GM19468 (cell line): ENCODE measurements around the gene AMN1.
"Not testable (repeated sequence)": the region's sequence is repeated elsewhere in the genome, so short reads cannot be mapped to it uniquely, and the experiment has no call there.

Experiments
- ATAC-seq: cut with Tn5 transposase; IDR thresholded peaks from one replicate; pipeline ENCODE4 v1.9.1; 2021; ENCODE audit warnings: mild to moderate bottlenecking, moderate library complexity, moderate number of reproducible peaks; ENCODE audit not compliant: unreplicated experiment; ENCODE audit errors: extremely low read depth

Gene AMN1

DNA sequence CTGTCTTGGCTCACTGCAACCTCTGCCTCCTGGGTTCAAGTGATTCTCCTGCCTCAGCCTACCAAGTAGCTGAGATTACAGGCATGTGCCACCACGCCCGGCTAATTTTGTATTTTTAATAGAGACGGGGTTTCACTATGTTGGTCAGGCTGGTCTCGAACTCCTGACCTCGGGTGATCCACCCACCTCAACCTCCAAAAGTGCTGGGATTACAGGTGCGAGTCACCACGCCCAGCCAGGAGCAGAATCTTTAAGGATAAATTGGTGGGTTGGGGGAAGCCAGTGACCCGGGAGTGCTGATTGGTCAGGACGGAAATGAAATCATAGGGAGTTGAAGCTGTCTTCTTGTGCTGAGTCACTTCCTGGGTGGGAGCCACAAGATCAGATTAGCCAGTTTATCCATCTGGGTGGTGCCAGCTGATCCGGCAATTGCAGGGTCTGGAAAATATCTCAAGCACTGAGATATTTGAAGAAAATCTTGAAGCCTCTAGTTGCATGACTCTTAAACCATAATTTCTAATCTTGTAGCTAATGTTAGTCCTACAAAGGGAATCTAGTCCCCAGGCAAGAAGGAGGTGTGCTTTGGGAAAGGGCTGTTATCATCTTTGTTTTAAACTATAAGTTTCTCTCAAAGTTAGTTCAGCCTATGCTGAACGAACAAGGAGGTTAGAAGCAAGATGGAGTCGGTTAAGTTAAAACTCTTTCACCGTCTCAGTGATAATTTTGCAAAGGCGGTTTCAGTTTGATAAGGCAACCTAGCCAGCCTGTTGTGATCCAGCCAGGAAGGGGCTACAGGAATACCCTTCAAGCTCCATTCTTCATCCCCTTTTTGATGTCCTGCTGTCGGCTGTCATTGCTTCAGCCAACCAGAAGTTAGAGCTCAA is 5.0 kb upstream of the AMN1 start:
- ATAC-seq, result not testable (repeated sequence)

GRCh38 chr12:31732926-31733548 is 4.2 kb upstream of the AMN1 start:
- no peak for ATAC-seq

DNA sequence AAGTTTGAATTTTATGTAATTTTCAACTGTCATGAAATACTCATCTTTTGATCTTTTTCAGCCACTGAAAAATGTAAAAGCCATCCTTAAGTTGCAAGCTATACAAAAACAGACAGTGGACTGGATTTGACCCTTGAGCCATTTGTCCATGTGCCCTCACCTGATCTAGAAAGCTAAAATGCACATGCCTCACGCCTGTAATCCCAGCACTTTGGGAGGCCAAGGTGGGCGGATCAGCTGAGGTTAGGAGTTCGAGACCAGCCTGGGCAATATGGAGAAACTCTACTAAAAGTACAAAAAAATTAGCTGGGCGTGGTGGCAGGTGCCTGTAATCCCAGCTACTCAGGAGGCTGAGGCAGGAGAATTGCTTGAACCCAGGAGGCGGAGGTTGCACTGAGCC is 2.4 kb upstream of the AMN1 start:
- not testable (repeated sequence) for ATAC-seq

DNA sequence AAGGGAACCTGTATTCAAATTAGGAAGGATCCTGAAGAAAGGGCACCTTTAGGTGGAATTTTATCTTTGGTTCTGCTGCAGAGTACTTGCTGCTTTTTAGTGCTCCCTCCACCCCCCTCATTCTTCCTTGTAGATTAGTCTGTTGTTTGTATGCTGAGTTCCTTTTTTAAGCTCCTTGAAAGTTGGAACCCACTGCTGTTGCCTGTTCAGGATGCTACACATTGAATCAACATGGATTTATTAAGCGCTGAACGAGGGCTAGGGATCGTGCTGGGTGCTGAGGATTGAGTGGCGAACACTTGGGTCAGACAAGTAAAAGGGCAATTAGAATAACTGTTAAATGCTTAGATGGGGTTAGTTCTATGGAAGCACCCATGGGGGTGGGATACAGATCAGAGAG is 884 bp upstream of the AMN1 start:
- no peak for ATAC-seq

- no peak for ATAC-seq
These were observed 418 bp downstream of the AMN1 start for GRCh38 chr12:31728289-31728916.

DNA sequence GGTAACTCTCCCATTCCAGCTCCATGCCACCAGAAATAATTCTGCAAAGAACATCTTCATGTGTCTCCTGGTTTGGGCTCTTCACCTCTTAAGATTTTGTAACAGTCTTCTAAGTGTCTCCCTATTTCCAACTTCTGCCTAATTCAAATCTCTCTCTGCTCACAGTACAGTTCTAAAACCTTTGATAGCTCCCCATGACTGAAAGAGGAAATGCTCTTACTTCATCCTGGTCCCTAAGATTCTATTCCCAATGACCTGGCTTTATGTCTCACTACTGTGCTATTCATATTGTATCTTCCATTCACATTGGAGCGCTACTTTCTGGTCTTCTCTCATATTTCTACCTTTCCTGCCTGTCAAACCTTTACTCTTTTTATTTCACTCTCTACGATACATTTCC is 1.6 kb downstream of the AMN1 start:
- ATAC-seq, result no peak

GRCh38 chr12:31726575-31726974 is 2.2 kb downstream of the AMN1 start:
- no peak for ATAC-seq

DNA sequence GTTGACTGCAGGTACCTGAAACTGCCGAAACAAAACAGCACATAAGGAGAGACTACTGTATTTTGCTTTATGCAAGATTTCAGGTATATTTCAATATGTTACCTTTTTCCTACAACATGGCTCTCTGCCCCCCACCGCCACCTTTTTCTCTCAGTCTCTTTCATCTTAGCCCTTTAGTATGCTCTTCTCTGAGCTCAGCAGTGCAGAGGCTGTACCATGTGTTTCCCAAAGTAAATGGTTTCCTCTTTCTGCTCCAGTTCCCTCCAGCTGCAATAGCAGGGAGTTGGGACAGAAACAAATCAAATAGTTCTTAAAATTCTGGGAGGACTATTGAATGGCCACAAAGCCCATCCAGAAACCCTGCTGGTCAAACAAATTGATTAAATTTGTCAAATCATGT is 4.3 kb downstream of the AMN1 start:
- ATAC-seq, result no peak

- ATAC-seq, result no peak
These were observed 6.2 kb downstream of the AMN1 start for GRCh38 chr12:31722580-31722979.

DNA sequence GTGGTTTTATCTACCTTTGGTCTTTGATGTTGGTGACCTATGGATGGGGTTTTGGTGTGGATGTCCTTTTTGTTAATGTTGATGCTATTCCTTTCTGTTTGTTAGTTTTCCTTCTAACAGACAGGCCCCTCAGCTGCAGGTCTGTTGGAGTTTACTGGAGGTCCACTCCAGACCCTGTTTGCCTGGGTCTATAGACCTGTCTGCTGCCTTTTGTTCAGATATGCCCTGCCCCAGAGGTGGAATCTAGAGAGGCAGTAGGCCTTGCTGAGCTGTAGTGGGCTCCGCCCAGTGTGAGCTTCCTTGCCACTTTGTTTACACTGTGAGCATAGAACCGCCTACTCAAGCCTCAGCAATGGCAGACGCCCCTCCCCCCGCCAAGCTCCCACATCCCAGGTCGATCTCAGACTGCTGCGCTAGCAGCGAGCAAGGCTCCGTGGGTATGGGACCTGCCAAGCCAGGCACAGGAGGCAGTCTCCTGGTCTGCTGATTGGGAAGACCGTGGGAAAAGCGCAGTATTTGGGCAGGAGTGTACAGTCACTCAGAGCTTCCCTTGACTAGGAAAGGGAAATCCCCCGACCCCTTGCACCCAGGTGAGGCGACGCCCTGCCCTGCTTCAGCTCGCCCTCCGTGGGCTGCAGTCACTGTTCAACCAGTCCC is 10.2 kb downstream of the AMN1 start:
- not testable (repeated sequence) for ATAC-seq

GRCh38 chr12:31716998-31717397 is 11.8 kb downstream of the AMN1 start:
- ATAC-seq, result not testable (repeated sequence)

DNA sequence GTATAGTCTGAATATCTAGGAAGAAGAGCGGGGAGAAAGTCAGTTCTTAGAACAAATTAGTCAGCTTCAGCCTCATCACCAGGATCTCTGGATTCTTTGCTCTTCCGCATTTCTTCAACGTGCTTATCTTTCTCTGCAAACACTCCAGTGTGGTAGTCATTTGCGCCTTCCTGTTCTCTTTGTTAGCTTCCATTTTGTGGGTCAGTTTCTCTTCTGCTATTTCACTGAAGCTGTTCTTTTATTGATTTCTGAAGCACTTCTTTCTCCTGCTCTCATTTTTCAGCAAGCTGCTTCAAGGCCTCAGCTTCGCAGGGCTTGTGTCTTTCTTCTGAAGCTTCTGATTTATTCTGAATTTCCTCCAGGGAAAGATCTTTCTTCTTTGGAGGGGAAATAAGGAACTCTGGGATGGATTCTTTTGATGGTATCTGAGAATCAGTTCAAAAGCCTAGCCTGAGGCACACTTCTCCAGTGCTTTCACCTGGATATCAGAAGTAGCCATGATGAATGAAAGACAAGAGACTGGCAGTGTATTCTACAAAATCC is 13.5 kb downstream of the AMN1 start:
- peak; percentile 26 for ATAC-seq

DNA sequence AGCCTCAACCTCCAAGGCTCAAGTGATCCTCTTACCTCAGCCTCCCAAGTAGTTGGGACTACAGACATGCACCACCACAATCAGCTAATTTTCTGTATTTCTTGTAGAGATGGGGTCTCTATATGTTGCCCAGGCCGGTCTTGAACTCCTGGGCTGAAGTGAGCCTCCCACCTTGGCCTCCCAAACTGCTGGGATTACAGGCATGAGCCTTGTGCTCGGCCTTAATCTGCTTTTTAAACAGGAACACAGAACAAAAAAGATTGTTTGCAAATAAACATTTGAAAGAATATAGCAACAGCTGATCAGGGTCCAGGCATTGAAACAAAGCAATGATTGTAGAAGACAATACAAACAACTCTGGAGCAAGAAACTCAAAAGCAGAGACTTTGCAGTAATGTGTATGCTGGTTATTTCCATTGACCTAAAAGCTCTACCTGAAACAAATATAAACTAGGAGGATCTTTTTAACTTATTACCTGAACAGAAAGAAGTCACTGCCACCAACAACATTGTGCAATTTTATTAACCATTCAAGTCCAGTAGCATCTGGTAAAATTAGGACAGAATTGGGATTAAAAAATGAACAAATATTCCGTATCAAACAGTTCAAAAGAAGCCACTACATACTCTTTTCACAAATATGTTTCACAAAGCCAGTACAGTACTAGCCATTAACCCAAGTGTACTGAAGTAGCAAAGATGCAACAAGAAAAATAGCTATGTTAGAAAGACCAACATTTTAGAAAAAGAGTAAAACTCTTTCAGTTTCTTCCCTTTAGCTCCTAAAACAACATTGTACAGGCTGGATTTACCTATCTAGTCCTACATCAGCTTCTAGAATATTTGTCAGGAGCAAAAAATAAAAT is 14.2 kb downstream of the AMN1 start:
- ATAC-seq, result no peak

DNA sequence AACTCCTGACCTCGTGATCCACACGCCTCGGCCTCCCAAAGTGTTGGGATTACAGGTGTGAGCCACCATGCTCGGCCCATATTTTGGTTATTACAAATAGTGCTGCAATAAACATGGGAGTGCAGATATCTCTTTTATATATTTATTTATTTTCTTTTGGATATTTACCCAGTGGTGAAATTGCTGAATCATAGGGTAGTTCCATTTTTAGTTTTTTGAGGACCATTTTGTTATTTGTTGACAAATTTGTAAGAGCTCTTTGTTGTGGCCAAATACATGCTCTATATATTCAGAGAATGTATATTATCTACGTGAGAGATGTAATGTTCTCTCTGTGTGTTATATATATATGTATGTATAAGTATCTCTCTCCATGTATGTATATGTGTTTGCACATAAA is 15.9 kb downstream of the AMN1 start:
- no peak for ATAC-seq

DNA sequence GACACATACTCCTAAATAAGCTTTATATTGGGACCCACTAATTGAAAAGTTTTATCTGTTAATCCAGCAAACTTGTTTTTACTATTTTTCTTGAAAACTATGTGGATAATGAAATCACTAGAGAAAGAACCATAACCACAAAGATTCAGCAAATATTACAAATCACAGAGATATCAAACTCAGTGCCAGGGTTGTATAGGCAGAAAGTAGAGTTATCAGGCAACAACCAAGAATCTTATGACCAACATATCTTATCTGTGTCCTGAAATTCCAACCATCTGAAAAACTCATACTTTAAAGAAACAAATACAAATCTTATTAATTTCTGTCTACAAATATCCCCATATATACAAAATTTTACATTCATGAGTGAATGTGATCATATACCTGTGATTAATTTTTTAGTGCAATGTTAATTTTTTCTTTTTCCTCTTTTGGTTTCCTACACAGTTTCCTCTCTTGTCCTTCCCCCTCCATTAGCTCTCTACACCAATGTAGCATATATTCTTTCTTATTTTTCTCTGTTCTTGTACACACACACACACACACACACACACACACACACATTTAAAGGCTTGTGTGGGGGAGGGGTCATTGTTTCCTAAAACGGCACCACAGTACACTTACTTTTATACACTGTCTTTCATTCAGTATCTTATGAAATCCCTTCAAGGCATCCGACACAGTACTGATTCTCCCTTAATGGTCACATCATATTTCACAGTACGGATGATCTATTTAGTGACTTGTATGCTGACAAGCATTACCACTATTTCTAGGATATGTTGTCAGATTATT is 18.6 kb downstream of the AMN1 start:
- no peak for ATAC-seq

DNA sequence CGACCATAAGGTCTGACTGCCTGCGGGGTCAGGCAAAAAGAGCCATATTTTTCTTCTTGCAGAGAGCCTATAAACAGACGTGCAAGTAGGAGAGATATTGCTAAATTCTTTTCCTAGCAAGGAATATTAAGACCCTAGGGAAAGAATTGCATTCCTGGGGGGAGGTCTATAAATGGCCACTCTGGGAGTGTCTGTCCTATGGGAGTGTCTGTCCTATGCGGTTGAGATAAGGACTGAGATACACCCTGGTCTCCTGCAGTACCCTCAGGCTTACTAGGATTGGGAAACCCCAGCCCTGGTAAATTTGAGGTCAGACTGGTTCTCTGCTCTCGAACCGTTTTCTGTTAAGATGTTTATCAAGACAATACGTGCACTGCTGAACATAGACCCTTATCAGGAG is 20.7 kb downstream of the AMN1 start:
- ATAC-seq, result not testable (repeated sequence)

- ATAC-seq, result no peak
These were observed 23.2 kb downstream of the AMN1 start for GRCh38 chr12:31705621-31706020.

DNA sequence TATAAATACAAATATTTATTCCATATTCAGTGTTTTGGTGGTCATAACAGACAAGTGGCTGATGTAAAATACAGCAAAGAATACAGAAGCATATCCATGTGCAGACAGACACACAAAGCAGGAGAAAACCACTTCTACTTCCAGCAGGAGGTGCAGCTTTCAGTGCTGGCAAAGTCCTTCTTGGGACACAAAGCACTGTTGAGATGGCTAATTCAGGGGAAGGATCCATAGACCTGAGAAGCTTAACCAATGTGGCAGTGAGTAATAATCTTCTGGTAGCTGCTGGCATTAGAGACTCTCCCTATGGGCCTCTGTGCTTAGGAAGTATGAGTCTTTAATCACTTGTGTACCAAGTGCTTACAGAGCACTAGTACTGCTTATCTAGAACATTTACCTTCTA is 26.8 kb downstream of the AMN1 start:
- no peak for ATAC-seq

GRCh38 chr12:31689921-31690320 is 38.9 kb downstream of the AMN1 start:
- ATAC-seq, result not testable (repeated sequence)
